A549 (cell line): ENCODE data around the gene RHCG. TPM values are rescaled to one million over a fixed set of nuclear protein-coding genes. Genes with fewer than 3 reads are reported as not detected.

Source experiments
- ATAC-seq, 2 experiments: fragments of 200-7000 bp in 1 of 2; fragments of >200 bp in 1 of 2; cut with Nextera tagmentation in 1 of 2; cut with Tn5 transposase in 1 of 2; 3 replicates each; pipeline versions ENCODE4 v1.8.0 to v1.9.1; 2018 to 2020; ENCODE audit warnings: mild to moderate bottlenecking in 1 of 2, moderate library complexity in 1 of 2
- CTCF ChIA-PET: fragments of 300-600 bp; sonication (Branson Sonifier 250); formaldehyde crosslinking; extraction: SDS; loops from one replicate; lab custom pipeline; 2021; ENCODE audit warnings: antibody characterized with exemption, inconsistent platforms; lab: Yijun Ruan, JAX
- POLR2A ChIA-PET: fragments of 350-600 bp; formaldehyde crosslinking; extraction: SDS; loops from one replicate; lab custom pipeline; 2021; ENCODE audit warnings: antibody characterized with exemption, inconsistent platforms; lab: Yijun Ruan, JAX
- DNase-seq, 2 experiments: peaks; one replicate each; pipeline versions ENCODE4 v3.0.0 to v3.0.0-alpha.2; 2011 to 2016; ENCODE audit warnings: low read depth in 1 of 2, low spot score in 1 of 2
- FAIRE-seq: peaks from 2 replicates; lab custom pipeline; 2011; peaks lifted over from hg19 to GRCh38; lab: Jason Lieb, UNC
- H3K27ac ChIP-seq, 2 experiments: fragments of >200 bp; sonication (Bioruptor Twin); formaldehyde crosslinking; 3 replicates each; pipeline ENCODE4 v1.5.1; 2016 to 2017
- H3K4me1 ChIP-seq: fragments of >200 bp; sonication (Bioruptor Twin); formaldehyde crosslinking; 3 replicates; pipeline ENCODE4 v1.6.1; 2016
- H3K4me2 ChIP-seq: fragments of >200 bp; sonication (Bioruptor Twin); formaldehyde crosslinking; 3 replicates; pipeline ENCODE4 v1.6.1; 2016
- H3K4me3 ChIP-seq: fragments of >200 bp; sonication (Bioruptor Twin); formaldehyde crosslinking; 3 replicates; pipeline ENCODE4 v1.5.1; 2016
- H3K9me3 ChIP-seq: fragments of >200 bp; sonication (Bioruptor Twin); formaldehyde crosslinking; 3 replicates; pipeline ENCODE4 v1.6.1; 2016
- BHLHE40 ChIP-seq: IDR thresholded peaks from 2 replicates; pipeline ENCODE4 v1.6.1; 2012; ENCODE audit warnings: low read depth, low read length, inconsistent platforms
- CBX2 ChIP-seq: fragments of 200-600 bp; sonication (generic); IDR thresholded peaks from 2 replicates; pipeline ENCODE4 v1.6.1; 2016; ENCODE audit warnings: low read depth, mild to moderate bottlenecking, borderline replicate concordance
- CBX8 ChIP-seq: fragments of 200-600 bp; sonication (generic); IDR thresholded peaks from 2 replicates; pipeline ENCODE4 v1.6.1; 2016
- CHD2 ChIP-seq: fragments of 150-350 bp; IDR thresholded peaks from 2 replicates; pipeline ENCODE4 v1.6.1; 2014; ENCODE audit warnings: low read length; ENCODE audit not compliant: partially characterized antibody
- EHF ChIP-seq: fragments of 250-450 bp; sonication (Bioruptor Pico); IDR thresholded peaks from 2 replicates; pipeline ENCODE4 v1.5.0; 2020; ENCODE audit warnings: mild to moderate bottlenecking
- EHMT2 ChIP-seq: fragments of 200-600 bp; sonication (generic); IDR thresholded peaks from 2 replicates; pipeline ENCODE4 v1.6.1; 2016; ENCODE audit warnings: antibody characterized with exemption, low read depth, mild to moderate bottlenecking, moderate library complexity
- FOSB ChIP-seq: fragments of 250-450 bp; sonication (Bioruptor Pico); IDR thresholded peaks from 2 replicates; pipeline ENCODE4 v1.5.0; 2020; ENCODE audit warnings: mild to moderate bottlenecking, moderate library complexity
- FOSL2 ChIP-seq, 2 experiments: fragments of 450-650 bp in 1 of 2; fragments of >200 bp in 1 of 2; sonication (Bioruptor Twin) in 1 of 2; formaldehyde crosslinking; IDR thresholded peaks; 2 replicates each; pipeline versions ENCODE4 v1.5.0 to v1.6.1; 2016 to 2020; ENCODE audit warnings: mild to moderate bottlenecking in 1 of 2, moderate library complexity in 1 of 2
- FOXS1 ChIP-seq: fragments of 250-450 bp; sonication (Bioruptor Pico); IDR thresholded peaks from 2 replicates; pipeline ENCODE4 v1.5.0; 2020; ENCODE audit warnings: mild to moderate bottlenecking, moderate library complexity
- HEYL ChIP-seq: fragments of 250-450 bp; sonication (Bioruptor Pico); IDR thresholded peaks from 2 replicates; pipeline ENCODE4 v1.8.0; 2021; ENCODE audit warnings: mild to moderate bottlenecking, moderate library complexity
- HOXB13 ChIP-seq: fragments of 250-450 bp; sonication (Bioruptor Pico); IDR thresholded peaks from 2 replicates; pipeline ENCODE4 v1.5.0; 2020; ENCODE audit warnings: low read depth, mild to moderate bottlenecking, moderate library complexity
- JUN ChIP-seq, 2 experiments: fragments of >200 bp; sonication (Bioruptor Twin); formaldehyde crosslinking; IDR thresholded peaks; 2 replicates in 1 of 2; 3 replicates in 1 of 2; pipeline ENCODE4 v1.6.1; 2016 to 2017
- NR3C1 ChIP-seq: fragments of >200 bp; sonication (Bioruptor Twin); formaldehyde crosslinking; IDR thresholded peaks from 3 replicates; pipeline ENCODE4 v1.6.1; 2017
- PHF8 ChIP-seq: fragments of 200-600 bp; sonication (generic); IDR thresholded peaks from 2 replicates; pipeline ENCODE4 v1.6.1; 2016; ENCODE audit warnings: low read depth, mild to moderate bottlenecking, antibody characterized with exemption, moderate library complexity, borderline replicate concordance
- POLR2A ChIP-seq: IDR thresholded peaks from 2 replicates; pipeline ENCODE4 v1.6.1; 2012; ENCODE audit warnings: mild to moderate bottlenecking, low read length
- POLR2AphosphoS2 ChIP-seq: conservative IDR thresholded peaks from 2 replicates; pipeline ENCODE4 v1.6.1; 2012; ENCODE audit warnings: low read length, improper control_type of control experiment, inconsistent platforms
- RAD21 ChIP-seq, 2 experiments: fragments of >200 bp in 1 of 2; sonication (Bioruptor Twin) in 1 of 2; formaldehyde crosslinking in 1 of 2; IDR thresholded peaks in 1 of 2; conservative IDR thresholded peaks in 1 of 2; 2 replicates in 1 of 2; 3 replicates in 1 of 2; pipeline ENCODE4 v1.6.1; 2012 to 2018; ENCODE audit warnings: inconsistent platforms in 1 of 2
- RFX5 ChIP-seq: fragments of 450-650 bp; IDR thresholded peaks from 2 replicates; pipeline ENCODE4 v1.7.1; 2014; ENCODE audit warnings: antibody characterized with exemption, mild to moderate bottlenecking, moderate library complexity
- RNF2 ChIP-seq: fragments of 200-600 bp; sonication (generic); IDR thresholded peaks from 2 replicates; pipeline ENCODE4 v1.6.1; 2016; ENCODE audit warnings: low read depth, mild to moderate bottlenecking, antibody characterized with exemption, moderate library complexity, borderline replicate concordance
- SREBF2 ChIP-seq: fragments of 450-650 bp; IDR thresholded peaks from 2 replicates; pipeline ENCODE4 v1.6.1; 2014; ENCODE audit warnings: mild to moderate bottlenecking, moderate library complexity
- TP53 ChIP-seq: fragments of 250-450 bp; sonication (Bioruptor Pico); IDR thresholded peaks from 2 replicates; pipeline ENCODE4 v1.5.0; 2021; ENCODE audit warnings: mild to moderate bottlenecking, moderate library complexity
- ZC3H11A ChIP-seq: fragments of 450-650 bp; IDR thresholded peaks from 2 replicates; pipeline ENCODE4 v1.6.1; 2014; ENCODE audit warnings: antibody characterized with exemption, mild to moderate bottlenecking
- ZNF302 ChIP-seq: fragments of 250-450 bp; sonication (Bioruptor Pico); IDR thresholded peaks from 2 replicates; pipeline ENCODE4 v1.9.0; 2021; ENCODE audit warnings: inconsistent platforms, mild to moderate bottlenecking, moderate library complexity
- ZSCAN20 ChIP-seq: fragments of 250-450 bp; sonication (Bioruptor Pico); IDR thresholded peaks from 2 replicates; pipeline ENCODE4 v1.8.0; 2022; ENCODE audit warnings: mild to moderate bottlenecking, moderate library complexity
- WGBS: methylation state at CpG from one replicate; pipeline ENCODE4 v1.1.6; 2017; ENCODE audit errors: missing lambda C conversion rate; 5-methylcytosine and 5-hydroxymethylcytosine counted together
- polyA plus RNA-seq, 4 experiments: library from polyadenylated mRNA; depleted of rRNA in 3 of 4; stranded (reverse); fragments of >200 nt; fragmentation: RNase III in 1 of 4; extraction: RNeasy Plus Mini Kit Qiagen cat#74134 plus additional on column Dnase treatment in 1 of 4; gene quantifications; 2 replicates in 3 of 4; 3 replicates in 1 of 4; pipeline ENCODE4 v1.2.3, GENCODE V29; 2011 to 2017
- TF ChIP-seq, protein P1 (sequence below): fragments of >200 bp; sonication (Bioruptor Twin); formaldehyde crosslinking; IDR thresholded peaks from 3 replicates; pipeline ENCODE4 v1.5.1; 2016
- TF ChIP-seq, protein P2 (sequence below): fragments of >200 bp; sonication (Bioruptor Twin); formaldehyde crosslinking; IDR thresholded peaks from 3 replicates; pipeline ENCODE4 v1.6.1; 2016
- TF ChIP-seq, protein P3 (sequence below): IDR thresholded peaks from 2 replicates; pipeline ENCODE4 v1.6.1; 2012
- TF ChIP-seq, protein P4 (sequence below): fragments of 250-450 bp; sonication (Bioruptor Pico); IDR thresholded peaks from 2 replicates; pipeline ENCODE4 v1.5.0; 2021; ENCODE audit warnings: mild to moderate bottlenecking, moderate library complexity, borderline replicate concordance
- TF ChIP-seq, protein P5 (sequence below): fragments of 250-450 bp; sonication (Bioruptor Pico); IDR thresholded peaks from 2 replicates; pipeline ENCODE4 v1.5.0; 2020; ENCODE audit warnings: low read depth, mild to moderate bottlenecking, moderate library complexity

Gene RHCG
- polyA plus RNA-seq, 2 of the 4 experiments (the other 2 are of a cell fraction) = 3.6 to 11.0 TPM

DNA sequence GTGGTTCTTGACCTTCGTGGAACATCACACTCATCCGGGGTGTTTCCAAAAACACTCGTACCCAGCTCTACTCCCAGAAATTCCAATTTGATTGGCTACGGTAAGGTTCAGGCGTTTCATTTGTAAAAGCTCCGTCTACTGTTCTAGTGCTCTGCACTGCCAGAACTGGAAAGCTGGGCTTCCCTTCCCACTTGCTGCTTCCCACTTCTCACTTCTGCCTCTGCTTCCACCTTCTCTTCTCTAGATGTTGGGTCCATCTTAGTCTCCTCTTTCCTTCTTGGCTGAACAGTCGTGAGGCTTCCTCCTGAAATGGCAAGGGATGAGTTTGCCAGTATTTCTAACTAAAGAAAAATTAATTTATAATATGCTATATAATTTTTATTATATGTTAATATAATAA, 29.8 kb upstream of the RHCG start:
- DNase-seq (no peak), ATAC-seq (no peak), FAIRE-seq (no peak)
- ChIA-PET POLR2A (no interaction called here), CTCF (no interaction called here)
- no peak for TF ChIP-seq BHLHE40
- no peak for TF ChIP-seq JUN (IDR thresholded peaks at IDR 0.05)
- TF ChIP-seq CHD2 = no peak
- TF ChIP-seq EHMT2 = no peak
- TF ChIP-seq ZNF302 (CRISPR knock-in tag) = no peak
- TF ChIP-seq ZC3H11A = no peak
- no peak for TF ChIP-seq FOXS1 (CRISPR knock-in tag)
- no peak for TF ChIP-seq POLR2A
- no peaks in the 10 kb centered on the region for H3K9me3 ChIP-seq
- H3K27ac ChIP-seq = no peak overlapping the region
- 78% methylated on average over 7 of the region's 7 CpGs for WGBS
- no peak overlapping the region for H3K4me2 ChIP-seq
- no peaks in the 10 kb centered on the region for H3K4me1 ChIP-seq
- no peak overlapping the region for H3K4me3 ChIP-seq

DNA sequence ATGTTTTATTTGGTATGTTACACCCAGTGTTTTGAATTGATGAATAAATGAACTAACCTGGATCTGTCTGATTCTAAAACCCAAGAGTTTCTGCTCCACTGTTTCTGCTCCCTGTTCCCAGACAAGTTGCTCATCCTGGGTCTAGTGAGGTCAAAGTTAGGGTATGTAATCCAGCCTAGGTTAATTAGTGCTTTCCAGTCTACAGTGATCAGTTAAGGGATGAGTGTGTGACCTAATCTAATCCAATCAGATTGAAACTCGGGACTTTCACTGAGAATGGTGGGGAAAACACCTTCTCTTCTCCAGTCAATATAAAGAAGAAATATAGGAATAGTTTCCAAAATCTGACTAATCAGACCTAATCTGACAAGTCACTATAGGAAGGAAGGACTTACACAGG, 27.8 kb upstream of the RHCG start:
- no peak overlapping the region for H3K4me2 ChIP-seq
- 37% methylated on average over 1 of the region's 1 CpG for WGBS
- no peak overlapping the region for H3K27ac ChIP-seq
- no peaks in the 10 kb centered on the region for H3K9me3 ChIP-seq
- no peak for ATAC-seq
- FAIRE-seq = no peak
- TF ChIP-seq HEYL (no peak), TP53 (CRISPR knock-in tag) (no peak), POLR2AphosphoS2 (no peak), RAD21 (conservative IDR thresholded peaks at IDR 0.05 in 1 of 2, IDR thresholded peaks at IDR 0.05 in 1 of 2) (no peak), PHF8 (no peak), FOSL2 (IDR thresholded peaks at IDR 0.05) (no peak), FOSL2 (CRISPR knock-in tag; IDR thresholded peaks at IDR 0.05) (no peak), CBX8 (no peak)
- TF ChIP-seq, protein P1, sequence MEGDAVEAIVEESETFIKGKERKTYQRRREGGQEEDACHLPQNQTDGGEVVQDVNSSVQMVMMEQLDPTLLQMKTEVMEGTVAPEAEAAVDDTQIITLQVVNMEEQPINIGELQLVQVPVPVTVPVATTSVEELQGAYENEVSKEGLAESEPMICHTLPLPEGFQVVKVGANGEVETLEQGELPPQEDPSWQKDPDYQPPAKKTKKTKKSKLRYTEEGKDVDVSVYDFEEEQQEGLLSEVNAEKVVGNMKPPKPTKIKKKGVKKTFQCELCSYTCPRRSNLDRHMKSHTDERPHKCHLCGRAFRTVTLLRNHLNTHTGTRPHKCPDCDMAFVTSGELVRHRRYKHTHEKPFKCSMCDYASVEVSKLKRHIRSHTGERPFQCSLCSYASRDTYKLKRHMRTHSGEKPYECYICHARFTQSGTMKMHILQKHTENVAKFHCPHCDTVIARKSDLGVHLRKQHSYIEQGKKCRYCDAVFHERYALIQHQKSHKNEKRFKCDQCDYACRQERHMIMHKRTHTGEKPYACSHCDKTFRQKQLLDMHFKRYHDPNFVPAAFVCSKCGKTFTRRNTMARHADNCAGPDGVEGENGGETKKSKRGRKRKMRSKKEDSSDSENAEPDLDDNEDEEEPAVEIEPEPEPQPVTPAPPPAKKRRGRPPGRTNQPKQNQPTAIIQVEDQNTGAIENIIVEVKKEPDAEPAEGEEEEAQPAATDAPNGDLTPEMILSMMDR = no peak
- H3K4me3 ChIP-seq = no peak overlapping the region
- no peak for DNase-seq
- no peaks in the 10 kb centered on the region for H3K4me1 ChIP-seq
- CTCF ChIA-PET = interaction anchor here (0.6 to 1.7 kb wide), 8 partner anchors 9 to 165 kb away, joined by 3 to 6 read pairs (median 3); partner anchors contain the start of gene RHCG
- POLR2A ChIA-PET = no interaction called here

DNA sequence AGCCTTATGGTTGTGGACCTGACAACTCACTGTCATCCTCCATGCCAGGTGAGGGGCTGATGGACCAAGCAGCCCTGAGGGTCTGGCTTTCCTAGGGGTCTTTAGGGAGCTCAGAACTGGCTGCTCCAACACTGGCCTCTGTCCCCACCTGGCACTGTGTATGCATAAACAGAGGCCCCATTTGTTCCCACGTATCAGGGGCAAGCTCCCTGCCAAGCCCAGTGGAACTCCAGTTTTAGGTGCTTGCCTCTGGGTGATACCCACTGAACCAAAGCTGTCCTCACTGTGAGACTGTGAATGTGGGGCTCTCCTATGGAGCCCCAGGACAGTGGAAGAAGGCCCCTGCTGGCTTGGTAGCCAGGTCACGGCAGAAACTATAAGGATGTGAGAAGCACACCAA, 26.7 kb upstream of the RHCG start:
- FAIRE-seq (no peak), DNase-seq (no peak), ATAC-seq (peak; percentile 39 to 41; a peak in 4 of 6 replicates)
- Histone ChIP-seq H3K9me3 (no peaks in the 10 kb centered on the region), H3K4me1 (no peaks in the 10 kb centered on the region), H3K4me3 (no peak overlapping the region), H3K4me2 (no peak overlapping the region), H3K27ac (no peak overlapping the region)
- no peak for TF ChIP-seq ZC3H11A
- TF ChIP-seq FOSL2 (IDR thresholded peaks at IDR 0.05) = no peak
- TF ChIP-seq FOSL2 (CRISPR knock-in tag; IDR thresholded peaks at IDR 0.05) = no peak
- TF ChIP-seq, protein P2, sequence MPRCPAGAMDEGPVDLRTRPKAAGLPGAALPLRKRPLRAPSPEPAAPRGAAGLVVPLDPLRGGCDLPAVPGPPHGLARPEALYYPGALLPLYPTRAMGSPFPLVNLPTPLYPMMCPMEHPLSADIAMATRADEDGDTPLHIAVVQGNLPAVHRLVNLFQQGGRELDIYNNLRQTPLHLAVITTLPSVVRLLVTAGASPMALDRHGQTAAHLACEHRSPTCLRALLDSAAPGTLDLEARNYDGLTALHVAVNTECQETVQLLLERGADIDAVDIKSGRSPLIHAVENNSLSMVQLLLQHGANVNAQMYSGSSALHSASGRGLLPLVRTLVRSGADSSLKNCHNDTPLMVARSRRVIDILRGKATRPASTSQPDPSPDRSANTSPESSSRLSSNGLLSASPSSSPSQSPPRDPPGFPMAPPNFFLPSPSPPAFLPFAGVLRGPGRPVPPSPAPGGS = no peak
- no peak for TF ChIP-seq TP53 (CRISPR knock-in tag)
- TF ChIP-seq, protein P3, sequence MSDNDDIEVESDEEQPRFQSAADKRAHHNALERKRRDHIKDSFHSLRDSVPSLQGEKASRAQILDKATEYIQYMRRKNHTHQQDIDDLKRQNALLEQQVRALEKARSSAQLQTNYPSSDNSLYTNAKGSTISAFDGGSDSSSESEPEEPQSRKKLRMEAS = no peak
- TF ChIP-seq POLR2AphosphoS2 = no peak
- TF ChIP-seq RNF2 = no peak
- no peak for TF ChIP-seq SREBF2
- no peak for TF ChIP-seq RFX5
- TF ChIP-seq EHF (CRISPR knock-in tag) = no peak
- TF ChIP-seq, protein P4, sequence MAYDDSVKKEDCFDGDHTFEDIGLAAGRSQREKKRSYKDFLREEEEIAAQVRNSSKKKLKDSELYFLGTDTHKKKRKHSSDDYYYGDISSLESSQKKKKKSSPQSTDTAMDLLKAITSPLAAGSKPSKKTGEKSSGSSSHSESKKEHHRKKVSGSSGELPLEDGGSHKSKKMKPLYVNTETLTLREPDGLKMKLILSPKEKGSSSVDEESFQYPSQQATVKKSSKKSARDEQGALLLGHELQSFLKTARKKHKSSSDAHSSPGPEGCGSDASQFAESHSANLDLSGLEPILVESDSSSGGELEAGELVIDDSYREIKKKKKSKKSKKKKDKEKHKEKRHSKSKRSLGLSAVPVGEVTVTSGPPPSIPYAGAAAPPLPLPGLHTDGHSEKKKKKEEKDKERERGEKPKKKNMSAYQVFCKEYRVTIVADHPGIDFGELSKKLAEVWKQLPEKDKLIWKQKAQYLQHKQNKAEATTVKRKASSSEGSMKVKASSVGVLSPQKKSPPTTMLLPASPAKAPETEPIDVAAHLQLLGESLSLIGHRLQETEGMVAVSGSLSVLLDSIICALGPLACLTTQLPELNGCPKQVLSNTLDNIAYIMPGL (CRISPR knock-in tag) = no peak
- TF ChIP-seq HOXB13 (CRISPR knock-in tag) = no peak
- no peak for TF ChIP-seq CBX2
- no peak for TF ChIP-seq NR3C1
- TF ChIP-seq ZSCAN20 (CRISPR knock-in tag) = no peak
- no peak for TF ChIP-seq JUN (IDR thresholded peaks at IDR 0.05)
- TF ChIP-seq CBX8 = no peak
- TF ChIP-seq, protein P5, sequence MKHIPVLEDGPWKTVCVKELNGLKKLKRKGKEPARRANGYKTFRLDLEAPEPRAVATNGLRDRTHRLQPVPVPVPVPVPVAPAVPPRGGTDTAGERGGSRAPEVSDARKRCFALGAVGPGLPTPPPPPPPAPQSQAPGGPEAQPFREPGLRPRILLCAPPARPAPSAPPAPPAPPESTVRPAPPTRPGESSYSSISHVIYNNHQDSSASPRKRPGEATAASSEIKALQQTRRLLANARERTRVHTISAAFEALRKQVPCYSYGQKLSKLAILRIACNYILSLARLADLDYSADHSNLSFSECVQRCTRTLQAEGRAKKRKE (CRISPR knock-in tag) = no peak
- no peak for TF ChIP-seq FOSB (CRISPR knock-in tag)
- ChIA-PET POLR2A (no interaction called here), CTCF (interaction anchor here (0.6 to 2.8 kb wide), 6 partner anchors 9 to 193 kb away, joined by 3 to 13 read pairs (median 3); partner anchors contain the start of gene RHCG)
- 47% methylated on average over 2 of the region's 2 CpGs for WGBS
